HEK293 (cell line): Measurements from ENCODE around the gene GUCY1B1.

Source experiments
- CTCF ChIA-PET: fragments of 350-600 bp; formaldehyde crosslinking; extraction: SDS; loops from one replicate; lab custom pipeline; 2021; ENCODE audit warnings: antibody characterized with exemption; lab: Yijun Ruan, JAX
- POLR2A ChIA-PET: fragments of 300-600 bp; formaldehyde crosslinking; extraction: SDS; loops from one replicate; lab custom pipeline; 2020; ENCODE audit warnings: antibody characterized with exemption, inconsistent platforms; lab: Yijun Ruan, JAX
- H3K27ac ChIP-seq: fragments of 200-500 bp; sonication (Bioruptor generic); 2 replicates; pipeline ENCODE4 v1.5.1; 2014; ENCODE audit warnings: low read depth, low read length, control low read depth, inconsistent platforms; ENCODE audit errors: extremely low read depth
- H3K36me3 ChIP-seq, 2 experiments: fragments of 200-500 bp in 1 of 2; sonication (Bioruptor generic) in 1 of 2; 1 replicate in 1 of 2; 2 replicates in 1 of 2; pipeline ENCODE4 v1.5.1; 2014 to 2017; ENCODE audit warnings: inconsistent platforms in 2 of 2, low read length in 2 of 2; ENCODE audit not compliant: control insufficient read depth in 2 of 2, insufficient read depth in 1 of 2
- H3K4me1 ChIP-seq: fragments of 200-500 bp; sonication (Bioruptor generic); 2 replicates; pipeline ENCODE4 v1.5.1; 2014; ENCODE audit warnings: mild to moderate bottlenecking, low read length, inconsistent platforms; ENCODE audit not compliant: control insufficient read depth, insufficient read depth
- H3K4me3 ChIP-seq: 2 replicates; pipeline ENCODE4 v1.5.1; 2011; ENCODE audit warnings: low read depth, mild to moderate bottlenecking, control low read depth, low read length, moderate library complexity
- H3K9me3 ChIP-seq: fragments of 200-500 bp; sonication (Bioruptor generic); 2 replicates; pipeline ENCODE4 v1.5.1; 2014; ENCODE audit warnings: low read depth, low read length, inconsistent platforms; ENCODE audit not compliant: control insufficient read depth, insufficient read depth
- GLIS1 ChIP-seq: fragments of 450-650 bp; formaldehyde crosslinking; IDR thresholded peaks from 2 replicates; pipeline ENCODE4 v1.5.1; 2016; ENCODE audit warnings: missing biosample characterization, missing genetic modification characterization
- HOXA7 ChIP-seq: sonication (generic); formaldehyde crosslinking; IDR thresholded peaks from 2 replicates; pipeline ENCODE4 v1.8.1; 2022; ENCODE audit warnings: missing genetic modification reagents, borderline replicate concordance
- INSM2 ChIP-seq: fragments of 450-650 bp; formaldehyde crosslinking; IDR thresholded peaks from 2 replicates; pipeline ENCODE4 v1.5.1; 2016; ENCODE audit warnings: missing biosample characterization, missing genetic modification characterization
- PBX3 ChIP-seq: sonication (generic); formaldehyde crosslinking; IDR thresholded peaks from 2 replicates; pipeline ENCODE4 v1.8.1; 2022; ENCODE audit warnings: mild to moderate bottlenecking, moderate library complexity, missing genetic modification reagents
- WT1 ChIP-seq: fragments of 450-650 bp; formaldehyde crosslinking; IDR thresholded peaks from 2 replicates; pipeline ENCODE4 v1.5.1; 2016; ENCODE audit warnings: missing biosample characterization, missing genetic modification characterization
- ZBTB11 ChIP-seq: fragments of 450-650 bp; formaldehyde crosslinking; conservative IDR thresholded peaks from 2 replicates; pipeline ENCODE4 v1.5.1; 2016; ENCODE audit warnings: low read depth, missing biosample characterization, missing genetic modification characterization
- ZFHX2 ChIP-seq: fragments of 450-650 bp; formaldehyde crosslinking; conservative IDR thresholded peaks from 2 replicates; pipeline ENCODE4 v1.5.1; 2016; ENCODE audit warnings: missing biosample characterization, missing genetic modification characterization
- ZIC2 ChIP-seq: fragments of 450-650 bp; formaldehyde crosslinking; IDR thresholded peaks from 2 replicates; pipeline ENCODE4 v1.5.1; 2016; ENCODE audit warnings: missing biosample characterization, missing genetic modification characterization
- ZNF121 ChIP-seq: fragments of 450-650 bp; formaldehyde crosslinking; IDR thresholded peaks from 2 replicates; pipeline ENCODE4 v1.5.1; 2016; ENCODE audit warnings: missing biosample characterization, missing genetic modification characterization
- ZNF132 ChIP-seq: fragments of 450-650 bp; formaldehyde crosslinking; IDR thresholded peaks from 2 replicates; pipeline ENCODE4 v1.5.1; 2017; ENCODE audit warnings: missing biosample characterization, missing genetic modification characterization, borderline replicate concordance
- ZNF148 ChIP-seq: fragments of 450-650 bp; formaldehyde crosslinking; IDR thresholded peaks from 2 replicates; pipeline ENCODE4 v1.5.0; 2017; ENCODE audit warnings: missing biosample characterization, missing genetic modification characterization, borderline replicate concordance
- ZNF211 ChIP-seq: fragments of 450-650 bp; formaldehyde crosslinking; IDR thresholded peaks from 2 replicates; pipeline ENCODE4 v1.5.1; 2016; ENCODE audit warnings: low read depth, missing biosample characterization, missing genetic modification characterization
- ZNF239 ChIP-seq: fragments of 450-650 bp; formaldehyde crosslinking; IDR thresholded peaks from 2 replicates; pipeline ENCODE4 v1.5.1; 2016; ENCODE audit warnings: missing biosample characterization, missing genetic modification characterization
- ZNF248 ChIP-seq: fragments of 450-650 bp; formaldehyde crosslinking; IDR thresholded peaks from 2 replicates; pipeline ENCODE4 v1.5.1; 2017; ENCODE audit warnings: missing biosample characterization, missing genetic modification characterization
- ZNF266 ChIP-seq: fragments of 450-650 bp; formaldehyde crosslinking; IDR thresholded peaks from 2 replicates; pipeline ENCODE4 v1.5.1; 2016; ENCODE audit warnings: missing biosample characterization, missing genetic modification characterization, low read depth
- ZNF350 ChIP-seq: fragments of 450-650 bp; formaldehyde crosslinking; IDR thresholded peaks from 2 replicates; pipeline ENCODE4 v1.5.0; 2017; ENCODE audit warnings: missing biosample characterization, mild to moderate bottlenecking, missing genetic modification characterization
- ZNF501 ChIP-seq: fragments of 450-650 bp; formaldehyde crosslinking; IDR thresholded peaks from 2 replicates; pipeline ENCODE4 v1.5.1; 2016; ENCODE audit warnings: missing biosample characterization, missing genetic modification characterization
- ZNF555 ChIP-seq: fragments of 450-650 bp; formaldehyde crosslinking; conservative IDR thresholded peaks from 2 replicates; pipeline ENCODE4 v1.5.1; 2017; ENCODE audit warnings: missing biosample characterization, mild to moderate bottlenecking, missing genetic modification characterization, inconsistent platforms
- ZNF639 ChIP-seq: fragments of 450-650 bp; formaldehyde crosslinking; IDR thresholded peaks from 2 replicates; pipeline ENCODE4 v1.5.1; 2016; ENCODE audit warnings: missing biosample characterization, missing genetic modification characterization
- ZNF658 ChIP-seq: fragments of 450-650 bp; formaldehyde crosslinking; IDR thresholded peaks from 2 replicates; pipeline ENCODE4; 2016; ENCODE audit warnings: missing biosample characterization, missing genetic modification characterization
- ZNF707 ChIP-seq: fragments of 450-650 bp; formaldehyde crosslinking; IDR thresholded peaks from 2 replicates; pipeline ENCODE4 v1.5.1; 2016; ENCODE audit warnings: missing biosample characterization, missing genetic modification characterization
- ZNF747 ChIP-seq: fragments of 450-650 bp; formaldehyde crosslinking; IDR thresholded peaks from 2 replicates; pipeline ENCODE4 v1.5.1; 2016; ENCODE audit warnings: missing biosample characterization, missing genetic modification characterization
- ZSCAN18 ChIP-seq: fragments of 450-650 bp; formaldehyde crosslinking; IDR thresholded peaks from 2 replicates; pipeline ENCODE4 v1.5.1; 2016; ENCODE audit warnings: missing biosample characterization, missing genetic modification characterization
- ZSCAN5A ChIP-seq: fragments of 450-650 bp; formaldehyde crosslinking; IDR thresholded peaks from 2 replicates; pipeline ENCODE4 v1.5.1; 2016; ENCODE audit warnings: missing biosample characterization, missing genetic modification characterization

Gene GUCY1B1

GRCh38 chr4:155758481-155759371 is at the start of gene GUCY1B1:
TSS of gene GUCY1B1 (plus strand) at chr4:155759021. CDS start at chr4:155759141, 120 bp downstream.
- CTCF ChIA-PET: interaction anchor here (0.6 to 0.9 kb wide), 2 partner anchors 77 to 316 kb away, joined by 4 read pairs; no protein-coding TSS in a partner anchor
- POLR2A ChIA-PET: interaction anchor here (0.9 to 1.0 kb wide), 2 partner anchors 53 to 92 kb away, joined by 3 read pairs; partner anchors contain the start of gene GUCY1A1
- H3K4me3 ChIP-seq: peak within 1 kb of the TSS; percentile 68
- no peaks in the 10 kb centered on the region for H3K4me1 ChIP-seq
- H3K36me3 ChIP-seq: no peaks in the 10 kb centered on the region
- H3K27ac ChIP-seq: peak within 1 kb of the TSS; percentile 85; the same call in 1 of the 2 replicates
- H3K9me3 ChIP-seq: no peaks in the 10 kb centered on the region
- no peak for TF ChIP-seq ZNF248 (tag by site-specific recombination)
- peak; percentile 60 for TF ChIP-seq ZNF501 (tag by site-specific recombination)
- TF ChIP-seq ZSCAN5A (tag by site-specific recombination): no peak
- no peak for TF ChIP-seq ZNF121 (tag by site-specific recombination)
- no peak for TF ChIP-seq INSM2 (tag by site-specific recombination)
- no peak for TF ChIP-seq HOXA7 (CRISPR knock-in tag)
- TF ChIP-seq ZNF639 (tag by site-specific recombination): no peak
- no peak for TF ChIP-seq ZIC2 (tag by site-specific recombination)
- no peak for TF ChIP-seq ZNF658
- TF ChIP-seq ZNF266 (tag by site-specific recombination): no peak
- TF ChIP-seq PBX3 (CRISPR knock-in tag): no peak
- no peak for TF ChIP-seq WT1
- no peak for TF ChIP-seq ZBTB11
- no peak for TF ChIP-seq ZNF239 (tag by site-specific recombination)
- peak; percentile 93 for TF ChIP-seq GLIS1
- no peak for TF ChIP-seq ZSCAN18 (tag by site-specific recombination)
- TF ChIP-seq ZNF555 (tag by site-specific recombination): no peak
- no peak for TF ChIP-seq ZNF707 (tag by site-specific recombination)
- TF ChIP-seq ZNF211 (tag by site-specific recombination): no peak
- no peak for TF ChIP-seq ZNF350 (tag by site-specific recombination)
- TF ChIP-seq ZNF148 (tag by site-specific recombination): no peak
- 0 out of 2 replicates have a peak, but pooled peaks have one; percentile 36 for TF ChIP-seq ZFHX2
- no peak for TF ChIP-seq ZNF132
- no peak for TF ChIP-seq ZNF747 (tag by site-specific recombination)
